ENCODE data around the gene RERE. TPM values are rescaled to one million over a fixed set of nuclear protein-coding genes. Genes with fewer than 3 reads are reported as not detected.

The RERE gene
- total RNA-seq, 1 experiment from 2014 or later, result 73.4 TPM

DNA sequence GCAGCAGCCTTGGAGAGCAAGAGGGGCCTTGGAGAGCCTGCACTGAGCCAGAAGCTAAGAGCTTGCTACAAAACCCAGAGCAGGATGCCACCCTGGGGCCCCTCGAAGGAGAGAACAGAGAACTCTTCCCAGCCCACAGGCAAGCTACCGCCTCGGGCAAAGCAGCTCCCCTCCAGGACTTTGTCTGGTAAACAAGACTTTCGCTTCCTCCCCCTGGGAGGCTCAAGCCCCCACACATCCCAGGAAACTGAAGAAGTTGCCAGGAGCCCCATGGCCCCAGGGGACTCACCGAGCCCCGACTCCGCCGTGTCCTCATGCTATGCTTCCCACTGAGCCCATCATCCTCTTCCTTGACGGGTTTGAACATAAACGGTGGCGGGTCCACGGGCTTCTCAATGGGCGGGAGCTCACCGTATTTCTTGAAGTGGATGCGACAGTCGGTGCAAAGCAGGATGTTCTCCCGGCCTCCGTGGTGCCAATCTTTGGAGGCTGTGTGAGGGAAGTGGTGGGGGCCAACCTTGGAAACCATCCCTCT is 453.6 kb downstream of the RERE start:
- Histone ChIP-seq H3K79me2 (ENCODE audit: low read depth) (no peaks in the 10 kb centered on the region; the same call in 1 of the 2 replicates), H3K27me3 (ENCODE audit: insufficient read depth, low read depth) (no peaks in the 10 kb centered on the region), H3K4me3 (no peak overlapping the region), H3K9me2 (ENCODE audit: insufficient read depth) (no peaks in the 10 kb centered on the region), H3K9me3 (ENCODE audit: insufficient read depth, low read depth) (no peaks in the 10 kb centered on the region), H3F3A (ENCODE audit: insufficient read depth, low read depth) (no peaks in the 10 kb centered on the region), H2AFZ (no peak overlapping the region), H4K20me1 (ENCODE audit: insufficient read depth) (no peaks in the 10 kb centered on the region), H3K4me2 (no peak overlapping the region), H3K36me3 (ENCODE audit: low read depth) (no peaks in the 10 kb centered on the region), H3K27ac (no peak overlapping the region), H3K4me1 (replicated peaks; ENCODE audit: insufficient read depth) (no peaks in the 10 kb centered on the region)
- ChIA-PET POLR2A (ENCODE audit: unreplicated experiment) (interaction anchor here (0.9 kb wide), 1 partner anchor 214 kb away, joined by 3 read pairs; no protein-coding TSS in a partner anchor), CTCF (no interaction called here)
- TF ChIP-seq EZH2 (IDR thresholded peaks at IDR 0.05; ENCODE audit: low read depth), result no peak
- TF ChIP-seq, protein P1, sequence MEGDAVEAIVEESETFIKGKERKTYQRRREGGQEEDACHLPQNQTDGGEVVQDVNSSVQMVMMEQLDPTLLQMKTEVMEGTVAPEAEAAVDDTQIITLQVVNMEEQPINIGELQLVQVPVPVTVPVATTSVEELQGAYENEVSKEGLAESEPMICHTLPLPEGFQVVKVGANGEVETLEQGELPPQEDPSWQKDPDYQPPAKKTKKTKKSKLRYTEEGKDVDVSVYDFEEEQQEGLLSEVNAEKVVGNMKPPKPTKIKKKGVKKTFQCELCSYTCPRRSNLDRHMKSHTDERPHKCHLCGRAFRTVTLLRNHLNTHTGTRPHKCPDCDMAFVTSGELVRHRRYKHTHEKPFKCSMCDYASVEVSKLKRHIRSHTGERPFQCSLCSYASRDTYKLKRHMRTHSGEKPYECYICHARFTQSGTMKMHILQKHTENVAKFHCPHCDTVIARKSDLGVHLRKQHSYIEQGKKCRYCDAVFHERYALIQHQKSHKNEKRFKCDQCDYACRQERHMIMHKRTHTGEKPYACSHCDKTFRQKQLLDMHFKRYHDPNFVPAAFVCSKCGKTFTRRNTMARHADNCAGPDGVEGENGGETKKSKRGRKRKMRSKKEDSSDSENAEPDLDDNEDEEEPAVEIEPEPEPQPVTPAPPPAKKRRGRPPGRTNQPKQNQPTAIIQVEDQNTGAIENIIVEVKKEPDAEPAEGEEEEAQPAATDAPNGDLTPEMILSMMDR (conservative IDR thresholded peaks at IDR 0.05), result no peak
- intact Hi-C loops (cut with micrococcal nuclease; ENCODE audit: unreplicated experiment), result no loop called here
- DNase-seq, result no peak
- no TSS peak for BruUV-seq (replicated peaks)

- TF ChIP-seq, protein P1 (conservative IDR thresholded peaks at IDR 0.05), result no peak
- TF ChIP-seq EZH2 (IDR thresholded peaks at IDR 0.05; ENCODE audit: low read depth), result no peak
- Histone ChIP-seq H3K9me2 (ENCODE audit: insufficient read depth) (no peaks in the 10 kb centered on the region), H2AFZ (no peak overlapping the region), H3K4me1 (replicated peaks; ENCODE audit: insufficient read depth) (no peaks in the 10 kb centered on the region), H4K20me1 (ENCODE audit: insufficient read depth) (no peaks in the 10 kb centered on the region), H3K79me2 (ENCODE audit: low read depth) (no peaks in the 10 kb centered on the region; the same call in 1 of the 2 replicates), H3K27ac (no peak overlapping the region), H3K9me3 (ENCODE audit: insufficient read depth, low read depth) (no peaks in the 10 kb centered on the region), H3K27me3 (ENCODE audit: insufficient read depth, low read depth) (no peaks in the 10 kb centered on the region), H3K4me2 (no peak overlapping the region), H3F3A (ENCODE audit: insufficient read depth, low read depth) (no peaks in the 10 kb centered on the region), H3K4me3 (no peak overlapping the region), H3K36me3 (ENCODE audit: low read depth) (no peaks in the 10 kb centered on the region)
- ChIA-PET CTCF (no interaction called here), POLR2A (ENCODE audit: unreplicated experiment) (interaction anchor here (0.9 kb wide), 1 partner anchor 215 kb away, joined by 3 read pairs; no protein-coding TSS in a partner anchor)
- no TSS peak for BruUV-seq (replicated peaks)
- intact Hi-C loops (cut with micrococcal nuclease; ENCODE audit: unreplicated experiment), result no loop called here
- no peak for DNase-seq
Observed at GRCh38 chr1:8363186-8363766, 454.2 kb downstream of the RERE start.

DNA sequence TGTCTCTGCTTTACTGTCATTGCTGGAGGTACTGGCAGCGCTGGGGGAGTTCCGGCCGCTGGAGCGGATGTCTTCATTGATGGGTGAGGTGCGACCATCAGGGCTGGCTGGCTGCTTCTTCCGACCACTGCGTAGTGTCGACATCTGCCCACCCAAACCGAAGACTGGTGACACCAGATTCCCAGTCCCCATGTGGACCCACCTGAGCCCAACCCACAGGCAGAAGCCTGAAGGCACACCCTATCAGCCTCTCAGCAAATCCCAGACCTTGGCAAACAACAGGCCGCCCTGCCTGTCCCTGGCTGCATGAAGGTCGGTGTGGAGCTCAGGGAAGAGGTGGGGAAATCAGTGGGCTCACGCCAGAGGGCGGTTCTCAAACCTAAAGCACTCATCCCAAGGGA is 454.7 kb downstream of the RERE start:
- Histone ChIP-seq H3F3A (ENCODE audit: insufficient read depth, low read depth) (no peaks in the 10 kb centered on the region), H4K20me1 (ENCODE audit: insufficient read depth) (no peaks in the 10 kb centered on the region), H3K36me3 (ENCODE audit: low read depth) (no peaks in the 10 kb centered on the region), H3K27ac (no peak overlapping the region), H2AFZ (no peak overlapping the region), H3K4me1 (replicated peaks; ENCODE audit: insufficient read depth) (no peaks in the 10 kb centered on the region), H3K9me2 (ENCODE audit: insufficient read depth) (no peaks in the 10 kb centered on the region), H3K9me3 (ENCODE audit: insufficient read depth, low read depth) (no peaks in the 10 kb centered on the region), H3K4me2 (no peak overlapping the region), H3K4me3 (no peak overlapping the region), H3K27me3 (ENCODE audit: insufficient read depth, low read depth) (no peaks in the 10 kb centered on the region), H3K79me2 (ENCODE audit: low read depth) (no peaks in the 10 kb centered on the region; the same call in 1 of the 2 replicates)
- POLR2A ChIA-PET (ENCODE audit: unreplicated experiment), result no interaction called here
- no peak for DNase-seq
- CTCF ChIA-PET, result interaction anchor here (0.6 kb wide), 1 partner anchor 699 kb away, joined by 4 read pairs; no protein-coding TSS in a partner anchor
- TF ChIP-seq, protein P1 (conservative IDR thresholded peaks at IDR 0.05), result no peak
- TF ChIP-seq EZH2 (IDR thresholded peaks at IDR 0.05; ENCODE audit: low read depth), result no peak
- no TSS peak for BruUV-seq (replicated peaks)
- intact Hi-C loops (cut with micrococcal nuclease; ENCODE audit: unreplicated experiment), result no loop called here

Measured in PC-9 (cell line).